Panc1 (cell line): ENCODE data around the gene SLC1A3. TPM values are rescaled to one million over a fixed set of nuclear protein-coding genes. Genes with fewer than 3 reads are reported as not detected.

Source experiments
- ATAC-seq: fragments of 200-7000 bp; cut with Tn5 transposase; 2 replicates; pipeline ENCODE4 v1.9.1; 2020; ENCODE audit warnings: mild to moderate bottlenecking, moderate library complexity
- BruUV-seq: library from RNA; stranded (reverse); fragments of 400-500 nt; replicated peaks from 2 replicates; lab custom pipeline; 2021; lab: Mats Ljungman, UMichigan
- CTCF ChIA-PET: fragments of 300-600 bp; sonication (Branson Sonifier 250); formaldehyde crosslinking; loops from one replicate; lab custom pipeline; 2022; ENCODE audit warnings: antibody characterized with exemption; lab: Charles Lee
- POLR2A ChIA-PET: fragments of 300-600 bp; sonication (Branson Sonifier 250); formaldehyde crosslinking; loops from one replicate; lab custom pipeline; 2022; ENCODE audit warnings: antibody characterized with exemption; lab: Charles Lee
- DNase-seq: peaks from one replicate; pipeline ENCODE4 v3.0.0-alpha.2; 2010; ENCODE audit warnings: low read depth, low spot score
- H3K27ac ChIP-seq: 2 replicates; pipeline ENCODE4 v1.5.1; 2011; ENCODE audit warnings: mild to moderate bottlenecking, low read length, inconsistent platforms
- H3K27me3 ChIP-seq: fragments of 200-500 bp; sonication (Bioruptor generic); 2 replicates; pipeline ENCODE4 v1.6.0; 2014; ENCODE audit warnings: low read length, inconsistent platforms; ENCODE audit not compliant: control insufficient read depth, insufficient read depth
- H3K36me3 ChIP-seq: fragments of 200-500 bp; sonication (Bioruptor generic); 2 replicates; pipeline ENCODE4 v1.5.1; 2014; ENCODE audit warnings: inconsistent platforms, mild to moderate bottlenecking, low read length, moderate library complexity; ENCODE audit not compliant: control insufficient read depth, insufficient read depth
- H3K4me1 ChIP-seq: 2 replicates; pipeline ENCODE4 v1.5.1; 2011; ENCODE audit warnings: inconsistent platforms, mild to moderate bottlenecking, low read length, moderate library complexity; ENCODE audit not compliant: control insufficient read depth, insufficient read depth
- H3K4me3 ChIP-seq, 2 experiments: 2 replicates each; pipeline ENCODE4 v1.5.1; 2011 to 2012; ENCODE audit warnings: low read depth in 2 of 2, low read length in 2 of 2, mild to moderate bottlenecking in 2 of 2, inconsistent platforms in 1 of 2, moderate library complexity in 1 of 2
- H3K9me3 ChIP-seq: fragments of 200-500 bp; sonication (Bioruptor generic); 2 replicates; pipeline ENCODE4 v1.5.1; 2014; ENCODE audit warnings: low read depth, mild to moderate bottlenecking, inconsistent platforms, low read length, moderate library complexity; ENCODE audit not compliant: control insufficient read depth, insufficient read depth
- SIN3A ChIP-seq: IDR thresholded peaks from 2 replicates; pipeline ENCODE4 v1.6.1; 2012; ENCODE audit warnings: low read depth, mild to moderate bottlenecking, low read length, moderate library complexity, borderline replicate concordance; ENCODE audit not compliant: insufficient read depth
- in situ Hi-C: cut with HindIII; loops from 2 replicates; pipeline ENCODE4 v1.10.0; 2016; ENCODE audit warnings: low sequenced_read_pairs, low pct_unique_long_range_greater_than_20kb
- intact Hi-C: fragments of 100-400 bp; cut with micrococcal nuclease; formaldehyde crosslinking; loops from one replicate; pipeline ENCODE4 v1.10.0; 2022; ENCODE audit not compliant: unreplicated experiment
- total RNA-seq: library from RNA; stranded (reverse); gene quantifications from one replicate; pipeline ENCODE4 v1.2.1, GENCODE V29; 2021; ENCODE audit not compliant: unreplicated experiment

SLC1A3 gene
- total RNA-seq, 1 experiment from 2014 or later: 0.13 TPM

DNA sequence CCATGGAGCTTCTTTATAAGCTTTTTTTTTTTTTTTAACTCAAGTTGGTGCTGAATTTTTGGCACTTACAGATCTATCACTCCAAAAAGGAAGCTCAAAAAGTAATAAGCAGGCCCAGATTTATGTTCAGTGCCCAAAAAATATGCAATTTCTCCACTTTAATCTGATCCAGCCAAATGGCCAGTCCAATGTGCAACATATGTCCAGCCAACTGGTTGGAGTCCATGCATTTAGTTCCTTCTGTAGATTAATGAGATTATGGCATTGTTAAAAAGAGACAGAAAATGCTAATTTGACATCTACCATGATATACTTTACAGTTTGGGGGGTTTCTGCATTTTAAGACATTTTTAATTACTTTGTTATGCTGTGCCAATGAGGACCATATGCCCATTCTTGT, 129.5 kb downstream of the SLC1A3 start:
- intact Hi-C loops (no loop called here), in situ Hi-C loops (no loop called here)
- DNase-seq (no peak), ATAC-seq (no peak)
- Histone ChIP-seq H3K9me3 (no peaks in the 10 kb centered on the region), H3K4me3 (no peak overlapping the region), H3K4me1 (no peaks in the 10 kb centered on the region), H3K27ac (no peak overlapping the region), H3K36me3 (no peaks in the 10 kb centered on the region), H3K27me3 (peaks cover 8% of the 10 kb centered on the region; the same call in 1 of the 2 replicates)
- ChIA-PET POLR2A (no interaction called here), CTCF (no interaction called here)
- TF ChIP-seq SIN3A: no peak
- no TSS peak for BruUV-seq
